ENCODE measurements around the gene SHC4. TPM values are rescaled to one million over a fixed set of nuclear protein-coding genes. Genes with fewer than 3 reads are reported as not detected.

Gene SHC4
- total and polyA plus RNA-seq, 2 of the 8 experiments (the other 6 are each of a cell fraction or from before 2014, with no cell fraction given) = 0.15 to 0.30 TPM

DNA sequence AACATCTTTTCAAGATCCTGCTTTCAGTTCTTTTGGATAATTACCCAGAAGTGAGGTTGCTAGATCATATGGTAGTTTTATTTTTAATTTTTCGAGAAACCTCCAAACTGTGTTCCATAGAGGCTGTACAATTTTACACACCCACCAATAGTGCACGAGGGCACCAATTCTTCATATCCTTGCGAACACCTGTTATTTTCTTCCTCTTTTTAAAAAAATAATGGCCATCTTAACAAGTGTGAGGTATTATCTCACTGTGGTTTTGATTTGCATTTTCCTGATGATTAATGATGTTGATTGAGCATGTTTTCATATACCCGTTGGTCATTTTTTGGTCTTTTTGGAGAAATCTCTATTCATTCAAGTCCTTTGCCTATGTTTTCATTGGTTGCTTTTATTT, 135.2 kb downstream of the SHC4 start:
- Histone ChIP-seq H3K79me2 (ENCODE audit: control insufficient read depth in 1 of 2, insufficient read depth in 2 of 2, low read length in 2 of 2) (no peaks in the 10 kb centered on the region), H3K4me3 (ENCODE audit: extremely low read depth in 1 of 4, insufficient read depth in 2 of 4, low read depth in 3 of 4, low read length in 4 of 4) (no peak overlapping the region), H3K27ac (ENCODE audit: low read depth, low read length) (no peak overlapping the region), H2AFZ (ENCODE audit: low read length) (no peak overlapping the region), H3K27me3 (replicated peaks in 1 of 4; ENCODE audit: control insufficient read depth in 3 of 4, extremely low read depth in 1 of 4, insufficient read depth in 3 of 4, low read length in 3 of 4) (no peaks in the 10 kb centered on the region), H3K4ac (replicated peaks; ENCODE audit: insufficient read length, low read depth, low read length) (no peak overlapping the region), H3K18ac (ENCODE audit: extremely low read depth, low read length) (no peak overlapping the region), H2BK20ac (ENCODE audit: low read length) (no peak overlapping the region), H4K20me1 (replicated peaks in 1 of 2; ENCODE audit: control insufficient read depth in 1 of 2, insufficient read depth in 2 of 2, low read length in 2 of 2) (no peaks in the 10 kb centered on the region), H4K5ac (ENCODE audit: insufficient read length, low read depth, low read length) (no peak overlapping the region), H3K56ac (replicated peaks; ENCODE audit: insufficient read length, low read depth, low read length) (no peak overlapping the region), H3K36me3 (ENCODE audit: control insufficient read depth in 2 of 4, insufficient read depth in 4 of 4, low read length in 3 of 4) (no peaks in the 10 kb centered on the region), H4K91ac (replicated peaks; ENCODE audit: insufficient read length, low read length) (no peak overlapping the region), H3K79me1 (ENCODE audit: low read depth, low read length) (no peaks in the 10 kb centered on the region), H2BK120ac (replicated peaks; ENCODE audit: low read depth, low read length) (no peak overlapping the region), H3K9ac (replicated peaks in 1 of 4; ENCODE audit: extremely low read depth in 1 of 4, low read depth in 3 of 4, low read length in 3 of 4) (no peak overlapping the region), H2BK12ac (ENCODE audit: low read depth, low read length) (no peak overlapping the region), H2BK5ac (ENCODE audit: low read depth, low read length) (no peak overlapping the region), H4K8ac (ENCODE audit: extremely low read depth, insufficient read depth, low read length) (no peak overlapping the region), H2AK5ac (ENCODE audit: low read depth, low read length) (no peak overlapping the region), H3K14ac (ENCODE audit: insufficient read length) (no peak overlapping the region), H3K23me2 (ENCODE audit: low read depth, low read length) (no peaks in the 10 kb centered on the region), H2BK15ac (ENCODE audit: low read length) (no peak overlapping the region), H3K9me3 (ENCODE audit: insufficient read depth in 2 of 2, low read depth in 1 of 2, low read length in 1 of 2) (no peaks in the 10 kb centered on the region), H3K23ac (ENCODE audit: insufficient read length) (no peak overlapping the region), H3K4me1 (replicated peaks in 1 of 4; ENCODE audit: control insufficient read depth in 3 of 4, insufficient read depth in 4 of 4, low read length in 3 of 4) (peaks cover 0 to 5% (median 0%) of the 10 kb centered on the region in 4 experiments; a peak in 2 of 7 replicates), H3K4me2 (ENCODE audit: insufficient read depth in 1 of 2, low read depth in 2 of 2, low read length in 2 of 2) (no peak overlapping the region)
- no peak for FAIRE-seq
- TF ChIP-seq CHD2 (IDR thresholded peaks at IDR 0.05; ENCODE audit: low read length) (no peak), HDAC6 (IDR thresholded peaks at IDR 0.05; ENCODE audit: low read depth, low read length) (no peak), SP4 (IDR thresholded peaks at IDR 0.05; ENCODE audit: low read length) (no peak)
- ChIA-PET POLR2A (ENCODE audit: partially characterized antibody) (no interaction called here), CTCF (ENCODE audit: partially characterized antibody) (interaction anchor here (0.7 kb wide), 1 partner anchor 145 kb away, joined by 3 read pairs; no protein-coding TSS in a partner anchor)
- DNase-seq (ENCODE audit: low read depth in 1 of 2, low spot score in 2 of 2) = no peak
- WGBS, 2 experiments (ENCODE audit: extremely low coverage in 1 of 2, insufficient coverage in 1 of 2, insufficient read length in 1 of 2, insufficient replicate concordance in 2 of 2, low coverage in 1 of 2, low lambda C conversion rate in 2 of 2, missing lambda C conversion rate in 1 of 2) = 87% methylated on average over 4 of the region's 4 CpGs; no CpG with 5 or more reads in 1 of the 2 experiments
